ENCODE measurements around the gene KLHL30.
A peak's percentile ranks its signal among the peaks of the same experiment; 100 is the strongest.

KLHL30 gene

DNA sequence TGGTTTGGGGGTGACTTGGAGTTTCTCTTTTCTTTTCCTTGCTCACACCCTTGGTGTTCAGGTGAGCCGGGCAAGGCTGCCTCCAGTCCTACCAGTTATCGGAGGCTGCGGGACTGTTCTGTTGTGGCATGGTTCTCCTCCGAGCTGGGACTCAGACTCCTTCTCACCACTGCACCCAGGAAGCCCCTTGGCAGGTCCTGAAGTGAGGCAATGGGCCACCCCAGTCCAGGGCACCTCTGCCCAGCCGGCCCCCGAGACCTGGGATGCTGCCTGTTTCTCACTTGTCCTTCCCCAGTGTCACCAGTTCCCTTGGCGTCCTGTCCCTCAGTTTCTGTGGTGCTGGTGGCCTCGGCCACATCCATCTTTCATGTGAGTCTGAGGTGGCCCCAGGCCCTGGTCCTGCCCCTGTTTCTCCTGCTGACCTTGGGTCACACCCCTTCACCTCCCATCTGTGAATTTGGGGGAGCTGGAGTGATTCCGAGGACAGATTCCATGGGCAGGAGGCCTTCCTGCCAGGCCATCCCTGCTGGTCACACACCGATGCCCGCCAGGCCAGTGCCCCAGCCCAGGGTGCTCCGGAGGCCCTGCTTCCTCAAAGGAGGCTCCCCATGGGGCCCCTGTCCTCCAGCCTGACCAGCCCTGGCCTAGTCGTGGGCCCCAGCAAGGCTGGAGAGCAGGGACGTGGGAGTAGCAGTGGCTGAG is 6.6 kb upstream of the KLHL30 start:
- DNase-seq = no peak

DNA sequence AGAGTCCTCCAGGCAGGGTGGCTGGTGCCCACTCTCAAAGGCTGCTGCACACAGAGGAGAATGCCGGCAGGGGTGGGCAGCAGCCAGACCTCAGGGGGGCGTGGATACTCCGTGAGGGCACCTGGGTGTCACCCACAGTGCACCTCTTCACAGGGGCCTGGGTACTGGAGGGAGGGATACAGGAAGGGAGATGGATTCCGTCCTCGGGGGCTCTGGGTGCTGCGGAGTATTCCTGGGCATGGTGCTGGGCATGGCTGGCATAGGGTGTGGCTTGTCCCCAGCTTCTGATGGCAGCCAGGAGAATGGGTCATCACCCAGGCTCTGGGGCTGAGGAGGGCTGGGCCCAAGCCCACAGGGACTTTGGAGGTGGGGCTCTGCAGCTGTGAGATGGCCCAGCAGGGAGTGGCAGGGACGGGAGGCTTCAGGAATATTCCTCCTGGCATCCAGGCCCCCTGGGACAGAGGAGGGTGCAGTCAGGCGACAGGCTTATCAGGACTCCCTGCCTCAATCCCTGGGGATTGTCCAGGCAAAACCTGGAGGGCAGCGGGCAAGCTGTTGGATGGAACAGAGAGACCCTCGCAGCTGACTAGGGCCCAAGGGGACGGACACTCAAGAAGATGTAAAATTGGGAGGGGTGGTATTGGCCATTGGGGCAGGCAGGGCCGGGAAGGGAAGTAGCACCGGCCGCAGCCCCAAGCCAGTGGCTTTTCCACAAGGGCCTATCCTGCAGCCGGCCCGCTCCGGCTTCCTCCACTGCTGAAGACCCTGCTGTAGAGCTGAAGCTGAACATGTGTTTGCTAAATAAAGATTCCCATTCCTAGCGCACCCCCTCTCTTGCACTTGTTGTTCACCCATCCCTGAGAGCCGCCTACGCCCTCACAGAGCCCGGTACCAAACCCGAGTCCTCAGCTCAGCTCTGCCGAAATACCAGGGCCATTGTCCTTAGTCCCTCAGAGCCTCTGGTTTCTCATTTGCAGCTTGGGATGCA is 5.7 kb upstream of the KLHL30 start:
- no peak for DNase-seq

- no peak for DNase-seq
These were observed 4.7 kb upstream of the KLHL30 start for GRCh38 chr2:238133499-238134392.

DNA sequence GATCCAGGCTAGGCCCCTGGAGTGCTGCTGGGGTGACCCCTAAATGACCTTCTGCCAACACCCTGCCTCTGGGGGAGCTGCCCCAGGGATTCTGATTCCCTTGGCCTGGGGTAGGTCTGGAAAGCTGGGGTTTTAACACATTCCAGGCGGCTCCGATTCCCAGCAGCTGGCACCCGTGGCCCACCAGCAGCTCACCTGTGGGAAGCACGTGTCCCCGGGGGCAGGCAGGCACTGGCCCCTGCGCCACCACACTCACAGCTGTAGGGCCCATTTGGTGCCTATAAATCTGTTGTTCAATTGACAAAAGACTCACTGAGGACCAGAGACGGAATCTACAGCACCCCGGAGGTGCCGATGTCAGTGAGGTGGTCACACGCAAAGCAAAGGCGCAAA is 4.1 kb upstream of the KLHL30 start:
- no peak for DNase-seq

GRCh38 chr2:238135601-238136150 is 2.8 kb upstream of the KLHL30 start:
- no peak for DNase-seq

GRCh38 chr2:238136820-238137537 is 1.5 kb upstream of the KLHL30 start:
- DNase-seq = no peak

DNA sequence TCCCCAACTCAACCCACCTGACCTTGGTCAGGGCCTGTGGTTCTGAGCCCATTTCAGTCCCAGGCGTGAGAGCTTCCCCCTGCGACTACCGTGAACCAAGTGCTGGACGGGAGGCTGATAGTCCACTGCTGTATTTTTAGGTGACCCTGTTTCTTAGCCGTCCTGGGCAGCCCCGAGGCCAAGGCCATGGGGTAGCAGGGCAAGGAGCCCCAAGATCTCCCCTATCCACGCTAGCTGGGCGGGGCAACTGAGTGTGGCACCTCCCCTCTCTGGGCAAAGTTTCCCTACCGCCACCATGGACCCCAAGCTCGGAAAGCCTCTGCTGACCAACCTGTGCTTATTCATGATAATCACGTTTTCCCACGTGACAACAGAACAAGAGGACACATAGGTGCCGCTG is 583 bp upstream of the KLHL30 start:
- no peak for DNase-seq

GRCh38 chr2:238139196-238140039 is 950 bp downstream of the KLHL30 start:
- DNase-seq = no peak

DNA sequence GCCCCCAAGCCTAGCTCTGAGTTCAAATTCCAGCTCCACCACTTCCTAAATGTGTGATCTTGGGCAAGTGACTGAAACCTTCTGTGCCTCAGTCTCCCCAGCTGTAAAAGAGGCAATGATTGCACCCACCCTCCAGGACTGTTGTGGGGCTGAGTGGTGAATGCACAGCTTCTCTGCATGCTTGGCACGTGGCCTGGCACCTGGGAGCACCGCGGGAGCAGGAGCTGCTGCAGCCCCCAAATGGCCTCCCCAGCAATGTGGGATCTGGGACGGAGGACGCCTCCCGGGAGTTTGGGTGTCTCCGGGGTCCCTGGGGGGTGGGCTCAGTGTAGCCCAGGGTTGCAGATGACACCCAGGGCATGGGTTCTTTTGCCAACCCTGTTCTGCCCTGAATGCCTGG is 1.6 kb downstream of the KLHL30 start:
- DNase-seq = no peak

GRCh38 chr2:238140721-238141540 is 2.5 kb downstream of the KLHL30 start:
- no peak for DNase-seq

DNA sequence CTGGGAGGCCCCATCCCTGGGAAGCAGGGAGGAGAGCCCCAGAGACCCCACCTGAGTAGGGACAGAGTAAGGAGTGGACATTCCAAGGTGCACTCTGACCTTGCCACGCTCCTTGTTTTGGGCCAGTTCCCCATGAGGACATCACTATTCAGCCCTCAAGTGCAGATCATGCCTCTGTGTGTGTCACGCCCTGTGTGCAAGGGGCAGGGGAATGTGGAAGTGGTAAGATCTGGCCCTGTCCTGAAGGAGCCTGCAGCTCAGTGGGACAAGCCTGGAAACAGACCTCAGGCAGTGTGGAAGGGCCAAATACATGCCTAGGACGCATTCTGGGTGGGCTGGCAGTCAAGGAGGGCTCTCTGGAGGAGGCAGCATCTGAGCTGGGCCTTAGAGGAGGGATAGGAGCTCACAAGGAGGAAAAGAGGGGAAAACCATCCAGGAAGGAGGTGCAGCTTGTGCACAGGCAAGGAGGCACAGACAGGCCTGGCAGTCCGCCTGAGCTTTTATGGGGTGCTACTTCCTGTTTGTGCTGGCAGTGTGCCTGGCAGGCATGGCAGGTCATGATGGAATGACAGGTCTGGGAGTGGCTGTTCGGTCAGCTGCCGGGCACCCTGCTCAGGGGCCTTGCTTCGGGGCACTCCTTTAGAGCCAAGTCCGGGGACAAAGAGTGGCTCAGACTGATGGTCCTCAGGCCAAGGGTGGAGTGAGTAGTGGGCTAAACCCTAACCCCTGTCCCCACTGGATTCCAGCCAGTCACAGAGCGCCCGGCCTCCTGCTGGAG is 3.3 kb downstream of the KLHL30 start:
- DNase-seq = no peak

DNA sequence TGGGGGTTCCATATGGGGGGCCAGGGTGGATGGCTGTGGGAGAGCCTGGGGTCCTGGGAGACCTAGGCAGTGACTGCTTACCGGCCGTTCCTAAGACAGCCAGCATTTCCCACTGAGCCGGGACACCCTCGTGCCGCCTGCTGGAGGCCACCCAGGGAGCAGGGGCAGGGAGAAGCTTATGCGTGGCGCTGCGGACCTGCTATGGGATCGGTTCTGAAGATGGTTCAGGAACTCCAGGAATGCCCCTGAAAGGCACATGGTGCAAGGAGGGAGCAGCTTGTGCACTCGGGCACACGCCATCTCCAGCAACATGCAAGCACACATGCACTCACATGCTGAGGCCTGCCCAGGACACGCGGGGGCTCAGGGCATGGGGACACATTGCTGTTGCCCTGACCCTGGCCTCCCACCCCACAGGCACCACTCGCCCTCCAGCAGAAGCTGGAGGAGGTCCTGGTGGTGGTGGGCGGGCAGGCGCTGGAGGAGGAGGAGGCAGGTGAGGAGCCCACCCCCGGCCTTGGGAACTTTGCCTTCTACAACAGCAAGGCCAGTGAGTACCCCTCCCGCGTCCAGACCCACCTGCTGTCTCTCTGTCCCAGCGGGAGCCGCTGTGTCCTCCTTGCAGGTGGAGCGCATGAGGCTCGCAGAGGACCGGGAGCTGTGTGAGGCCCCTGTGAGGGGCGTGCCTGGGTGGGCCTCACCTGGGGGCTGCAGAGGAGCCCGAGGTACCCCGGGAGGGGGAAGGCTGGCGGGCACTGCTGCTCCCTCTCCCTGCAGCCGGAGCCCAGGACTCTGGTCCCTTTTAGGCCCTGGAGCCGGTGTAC is 4.1 kb downstream of the KLHL30 start:
- no peak for DNase-seq

GRCh38 chr2:238143239-238143951 is 4.9 kb downstream of the KLHL30 start:
- peak; percentile 57 for DNase-seq

DNA sequence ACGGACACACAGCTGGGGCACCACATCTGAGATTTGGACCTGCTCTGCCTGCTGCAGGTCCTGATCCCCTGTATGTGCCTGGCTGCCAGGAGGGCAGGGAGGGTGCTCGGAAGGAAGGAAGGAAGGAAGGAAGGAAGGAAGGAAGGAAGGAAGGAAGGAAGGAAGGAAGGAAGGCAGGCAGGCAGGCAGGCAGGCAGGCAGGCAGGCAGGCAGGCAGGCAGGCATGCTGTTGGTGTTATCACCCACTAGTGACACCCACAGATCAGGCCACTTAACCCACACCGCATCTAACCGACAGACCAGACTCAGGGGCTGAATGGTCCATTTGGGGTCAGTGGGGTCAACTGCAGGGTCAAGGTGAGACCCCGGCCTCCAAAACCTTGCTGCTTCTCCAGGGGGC is 5.8 kb downstream of the KLHL30 start:
- DNase-seq = no peak

DNA sequence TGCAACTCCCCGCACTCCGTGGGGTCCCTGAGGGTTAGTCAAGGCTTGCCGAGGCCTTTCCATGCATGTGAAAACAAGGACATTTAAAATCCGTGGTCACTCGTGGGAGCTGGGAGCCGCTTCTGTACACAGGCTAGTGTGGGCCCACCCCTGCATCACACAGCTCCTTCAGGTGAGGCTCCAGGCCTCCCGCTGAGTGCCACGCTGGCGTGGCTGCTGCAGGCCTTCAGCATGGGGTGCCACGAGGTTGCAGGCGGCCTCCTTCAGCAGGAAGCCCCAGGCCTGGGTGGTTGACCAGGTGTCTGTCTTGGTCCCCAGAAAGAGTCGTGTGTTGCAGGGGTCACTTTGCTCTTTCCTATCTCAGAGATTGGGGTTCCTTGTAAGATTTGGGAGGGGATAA is 6.6 kb downstream of the KLHL30 start:
- DNase-seq = no peak

DNA sequence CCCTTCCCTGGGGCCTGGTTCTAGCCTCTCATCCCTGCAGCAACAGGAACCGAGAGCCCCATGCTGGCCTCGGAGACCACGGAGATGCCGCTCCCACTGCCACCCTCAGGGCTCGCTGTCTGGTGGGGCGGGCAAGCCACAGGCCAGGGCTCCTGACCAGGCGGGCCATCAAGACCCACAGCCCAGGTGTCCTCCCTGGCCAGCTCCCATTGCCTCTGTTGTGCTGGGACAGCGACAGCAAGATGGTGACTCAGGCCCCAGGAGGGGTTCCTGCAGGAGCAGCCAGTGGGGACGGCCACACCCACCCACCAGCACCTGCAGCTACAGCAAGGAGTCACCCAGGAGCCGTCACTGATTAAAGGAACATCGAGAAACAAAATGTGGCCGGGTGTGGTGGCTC is 7.4 kb downstream of the KLHL30 start:
- DNase-seq = no peak

- no peak for DNase-seq
These were observed 8.5 kb downstream of the KLHL30 start for GRCh38 chr2:238146884-238147544.
